Measurements from ENCODE around the gene KCNQ1. TPM values are rescaled to one million over a fixed set of nuclear protein-coding genes. Genes with fewer than 3 reads are reported as not detected.

KCNQ1 gene
- total RNA-seq, 2 experiments from 2014 or later = 8.7 to 9.5 TPM

DNA sequence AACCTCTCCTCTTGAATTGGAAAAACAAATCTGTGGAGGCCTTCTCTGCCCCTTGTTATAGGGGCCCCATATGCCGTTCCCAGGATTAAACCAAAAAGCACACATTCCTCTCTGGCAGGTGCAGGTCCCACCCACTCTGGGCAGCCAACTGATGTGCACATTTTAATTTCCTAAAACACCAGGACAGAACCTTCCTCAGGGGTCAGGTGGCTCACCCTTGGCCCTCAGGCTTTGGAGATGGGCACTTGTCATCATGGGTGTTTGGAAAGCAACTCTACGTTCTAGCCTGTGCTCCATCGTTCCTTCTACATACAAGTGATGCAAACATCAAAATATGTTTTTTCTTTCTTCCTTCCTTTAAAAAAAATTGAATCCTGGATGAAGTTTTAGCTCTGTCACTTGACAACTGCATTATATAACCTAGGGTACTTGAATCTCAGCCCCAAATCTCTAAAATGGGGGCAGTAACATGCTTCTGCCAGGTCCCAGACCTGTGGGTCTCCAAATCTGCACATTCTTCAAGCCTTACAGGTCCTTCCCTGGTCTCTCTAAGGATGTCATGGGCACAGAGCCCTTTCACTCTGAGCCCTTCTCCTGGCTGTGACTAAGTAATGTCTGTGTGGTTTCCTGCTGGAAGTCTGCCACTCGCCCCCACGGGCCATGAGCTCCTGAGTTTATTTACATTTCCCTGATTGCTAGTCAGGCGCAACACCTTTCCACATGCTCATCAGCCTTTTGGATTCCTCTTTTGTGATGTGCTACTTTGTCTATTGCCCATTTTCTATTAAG, 211.2 kb downstream of the KCNQ1 start:
- CTCF ChIA-PET = no interaction called here
- Mint-ChIP-seq H3K27ac (no peak overlapping the region), H3K4me1 (ENCODE audit: low read depth) (peaks cover 3% of the 10 kb centered on the region), H3K27me3 (no peaks in the 10 kb centered on the region), H3K4me3 (no peak overlapping the region), H3K9me3 (peaks cover 3% of the 10 kb centered on the region), H3K36me3 (ENCODE audit: low read depth) (peaks cover 17% of the 10 kb centered on the region)
- POLR2A ChIA-PET = no interaction called here
- no peak for ATAC-seq
- TF ChIP-seq, protein P1, sequence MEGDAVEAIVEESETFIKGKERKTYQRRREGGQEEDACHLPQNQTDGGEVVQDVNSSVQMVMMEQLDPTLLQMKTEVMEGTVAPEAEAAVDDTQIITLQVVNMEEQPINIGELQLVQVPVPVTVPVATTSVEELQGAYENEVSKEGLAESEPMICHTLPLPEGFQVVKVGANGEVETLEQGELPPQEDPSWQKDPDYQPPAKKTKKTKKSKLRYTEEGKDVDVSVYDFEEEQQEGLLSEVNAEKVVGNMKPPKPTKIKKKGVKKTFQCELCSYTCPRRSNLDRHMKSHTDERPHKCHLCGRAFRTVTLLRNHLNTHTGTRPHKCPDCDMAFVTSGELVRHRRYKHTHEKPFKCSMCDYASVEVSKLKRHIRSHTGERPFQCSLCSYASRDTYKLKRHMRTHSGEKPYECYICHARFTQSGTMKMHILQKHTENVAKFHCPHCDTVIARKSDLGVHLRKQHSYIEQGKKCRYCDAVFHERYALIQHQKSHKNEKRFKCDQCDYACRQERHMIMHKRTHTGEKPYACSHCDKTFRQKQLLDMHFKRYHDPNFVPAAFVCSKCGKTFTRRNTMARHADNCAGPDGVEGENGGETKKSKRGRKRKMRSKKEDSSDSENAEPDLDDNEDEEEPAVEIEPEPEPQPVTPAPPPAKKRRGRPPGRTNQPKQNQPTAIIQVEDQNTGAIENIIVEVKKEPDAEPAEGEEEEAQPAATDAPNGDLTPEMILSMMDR (IDR thresholded peaks at IDR 0.05) = no peak
- DNase-seq = peak; percentile 15
- intact Hi-C loops (cut with micrococcal nuclease) = loop anchor here (5.0 kb wide), 1 partner anchor 49 kb away; no protein-coding TSS in a partner anchor

DNA sequence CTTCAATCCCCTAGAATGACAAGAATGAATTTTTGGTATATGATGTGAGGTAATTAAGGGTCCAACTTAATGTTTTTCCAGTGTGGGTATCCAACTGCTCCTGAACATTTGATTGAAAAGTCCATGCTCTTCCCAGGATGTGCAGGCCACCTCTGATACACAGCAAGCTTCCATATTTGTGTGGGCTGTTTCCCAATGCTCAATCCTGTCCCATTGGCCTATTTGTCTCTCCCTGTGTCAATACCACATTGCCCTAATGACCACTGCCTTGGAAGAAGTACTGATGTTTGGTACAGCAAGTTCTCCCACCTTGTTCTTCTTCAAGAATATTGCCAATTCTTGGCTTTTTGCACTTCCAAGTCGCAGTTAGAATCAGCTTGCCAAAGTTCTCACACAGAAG, 212.1 kb downstream of the KCNQ1 start:
- peaks cover 19% of the 10 kb centered on the region for H3K36me3 Mint-ChIP-seq (ENCODE audit: low read depth)
- CTCF ChIA-PET = no interaction called here
- H3K27me3 Mint-ChIP-seq = no peaks in the 10 kb centered on the region
- no peak for DNase-seq
- H3K4me1 Mint-ChIP-seq (ENCODE audit: low read depth) = peaks cover 3% of the 10 kb centered on the region
- POLR2A ChIA-PET = no interaction called here
- H3K9me3 Mint-ChIP-seq = peaks cover 5% of the 10 kb centered on the region
- H3K27ac Mint-ChIP-seq = no peak overlapping the region
- H3K4me3 Mint-ChIP-seq = no peak overlapping the region
- ATAC-seq = no peak
- TF ChIP-seq, protein P1 (IDR thresholded peaks at IDR 0.05) = no peak
- intact Hi-C loops (cut with micrococcal nuclease) = loop anchor here (5.0 kb wide), 1 partner anchor 50 kb away; no protein-coding TSS in a partner anchor

- no peak overlapping the region for H3K27ac Mint-ChIP-seq
- peaks cover 3% of the 10 kb centered on the region for H3K4me1 Mint-ChIP-seq (ENCODE audit: low read depth)
- H3K4me3 Mint-ChIP-seq = no peak overlapping the region
- POLR2A ChIA-PET = no interaction called here
- CTCF ChIA-PET = no interaction called here
- DNase-seq (no peak), ATAC-seq (no peak)
- peaks cover 21% of the 10 kb centered on the region for H3K36me3 Mint-ChIP-seq (ENCODE audit: low read depth)
- intact Hi-C loops (cut with micrococcal nuclease) = loop anchor here (5.0 kb wide), 1 partner anchor 50 kb away; no protein-coding TSS in a partner anchor
- no peaks in the 10 kb centered on the region for H3K27me3 Mint-ChIP-seq
- peaks cover 5% of the 10 kb centered on the region for H3K9me3 Mint-ChIP-seq
- TF ChIP-seq, protein P1 (IDR thresholded peaks at IDR 0.05) = no peak
Observed at GRCh38 chr11:2657697-2658284, 213.0 kb downstream of the KCNQ1 start.

GRCh38 chr11:2660357-2660939, 215.6 kb downstream of the KCNQ1 start:
- no peak overlapping the region for H3K4me3 Mint-ChIP-seq
- POLR2A ChIA-PET = no interaction called here

More at GRCh38 chr11:2660357-2660939, 215.6 kb downstream of the KCNQ1 start:
- intact Hi-C loops (cut with micrococcal nuclease) = no loop called here
- DNase-seq (no peak), ATAC-seq (no peak)
- H3K36me3 Mint-ChIP-seq (ENCODE audit: low read depth) = peaks cover 18% of the 10 kb centered on the region
- TF ChIP-seq, protein P1 (IDR thresholded peaks at IDR 0.05) = no peak
- peaks cover 3% of the 10 kb centered on the region for H3K4me1 Mint-ChIP-seq (ENCODE audit: low read depth)
- H3K27me3 Mint-ChIP-seq = no peaks in the 10 kb centered on the region
- no peak overlapping the region for H3K27ac Mint-ChIP-seq
- CTCF ChIA-PET = interaction anchor here (1.0 to 1.2 kb wide), 2 partner anchors 129 to 240 kb away, joined by 3 read pairs; no protein-coding TSS in a partner anchor
- H3K9me3 Mint-ChIP-seq = peaks cover 5% of the 10 kb centered on the region

Measured in activated CD8-positive, alpha-beta T cell treated with anti-CD3 and anti-CD28 coated beads for 36 hours (primary cell).